Esophagus (tissue), 2 donors: ENCODE measurements around the gene DSCAM. TPM values are rescaled to one million over a fixed set of nuclear protein-coding genes. Genes with fewer than 3 reads are reported as not detected.
"Not testable (repeated sequence)": the region's sequence is repeated elsewhere in the genome, so short reads cannot be mapped to it uniquely, and the experiment has no call there.

Source experiments
- H3K27ac ChIP-seq, 2 donors: one replicate each; pipeline ENCODE4 v1.5.1; 2013; ENCODE audit warnings: low read depth in 2 of 2, mild to moderate bottlenecking in 2 of 2, inconsistent platforms in 1 of 2, low read length in 1 of 2, moderate library complexity in 1 of 2
- H3K27me3 ChIP-seq, 2 donors: one replicate each; pipeline ENCODE4 v1.6.1; 2013; ENCODE audit warnings: low read length in 2 of 2, control low read depth in 1 of 2, mild to moderate bottlenecking in 1 of 2; ENCODE audit not compliant: insufficient read depth in 2 of 2, control insufficient read depth in 1 of 2
- H3K36me3 ChIP-seq, 2 donors: one replicate each; pipeline ENCODE4 v1.6.1; 2013; ENCODE audit warnings: low read length in 1 of 2; ENCODE audit not compliant: control insufficient read depth in 2 of 2, insufficient read depth in 2 of 2
- H3K4me1 ChIP-seq, 2 donors: one replicate each; pipeline ENCODE4 v1.6.1; 2013; ENCODE audit warnings: low read length in 1 of 2; ENCODE audit not compliant: control insufficient read depth in 2 of 2, insufficient read depth in 2 of 2
- H3K4me3 ChIP-seq, 2 donors: one replicate each; pipeline ENCODE4 v1.5.1; 2013; ENCODE audit warnings: low read length in 2 of 2, mild to moderate bottlenecking in 2 of 2, low read depth in 1 of 2, moderate library complexity in 1 of 2
- H3K9me3 ChIP-seq, 2 donors: one replicate each; pipeline ENCODE4 v1.6.1; 2013; ENCODE audit warnings: mild to moderate bottlenecking in 2 of 2, low read depth in 1 of 2, low read length in 1 of 2, moderate library complexity in 1 of 2; ENCODE audit not compliant: control insufficient read depth in 2 of 2, insufficient read depth in 1 of 2
- WGBS, 2 donors: extraction: QIAGEN DNeasy Blood & Tissue Kit; methylation state at CpG; one replicate each; pipeline ENCODE4 v1.1.7; 2013; 5-methylcytosine and 5-hydroxymethylcytosine counted together
- polyA plus RNA-seq, 2 donors: library from polyadenylated mRNA; stranded (reverse); fragments of 200-250 nt; gene quantifications; one replicate each; pipeline ENCODE4 v1.2.3, GENCODE V29; 2013
- donor health status: healthy with polysubstance abuse.
- donor health status: Bipolar disorder and iron deficiency.

DSCAM gene
- polyA plus RNA-seq, 2 donors = under 0.01 TPM; not detected in 1

GRCh38 chr21:40029888-40030287, 817.1 kb downstream of the DSCAM start:
- Histone ChIP-seq H3K4me1 (no peaks in the 10 kb centered on the region), H3K9me3 (peaks cover 2% of the 10 kb centered on the region in 2 donors), H3K27me3 (no peaks in the 10 kb centered on the region), H3K27ac (no peak overlapping the region), H3K36me3 (no peaks in the 10 kb centered on the region), H3K4me3 (no peak overlapping the region)
- 90 to 94% methylated on average over 6 of the region's 6 CpGs for WGBS, 2 donors

DNA sequence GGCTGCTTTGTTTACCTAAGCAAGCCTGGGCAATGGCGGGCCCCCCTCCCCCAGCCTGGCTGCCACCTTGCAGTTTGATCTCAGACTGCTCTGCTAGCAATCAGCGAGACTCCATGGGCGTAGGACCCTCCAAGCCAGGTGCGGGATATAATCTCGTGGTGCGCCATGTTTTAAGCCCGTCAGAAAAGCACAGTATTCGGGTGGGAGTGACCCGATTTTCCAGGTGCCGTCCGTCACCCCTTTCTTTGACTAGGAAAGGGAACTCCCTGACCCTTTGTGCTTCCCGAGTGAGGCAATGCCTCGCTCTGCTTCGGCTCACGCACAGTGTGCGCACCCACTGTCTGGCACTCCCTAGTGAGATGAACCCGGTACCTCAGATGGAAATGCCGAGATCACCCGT, 818.6 kb downstream of the DSCAM start:
- not testable (repeated sequence) for H3K27ac ChIP-seq, H3K27me3 ChIP-seq, H3K4me3 ChIP-seq, H3K36me3 ChIP-seq, H3K4me1 ChIP-seq, H3K9me3 ChIP-seq
- 73 to 78% methylated on average over 19 of the region's 19 CpGs for WGBS, 2 donors

- Histone ChIP-seq H3K4me1 (no peaks in the 10 kb centered on the region), H3K36me3 (no peaks in the 10 kb centered on the region), H3K9me3 (no peaks in the 10 kb centered on the region), H3K27me3 (no peaks in the 10 kb centered on the region), H3K27ac (no peak overlapping the region), H3K4me3 (no peak overlapping the region)
- 74 to 76% methylated on average over 5 of the region's 5 CpGs for WGBS, 2 donors
Measured at GRCh38 chr21:40021558-40022351, 825.2 kb downstream of the DSCAM start.

DNA sequence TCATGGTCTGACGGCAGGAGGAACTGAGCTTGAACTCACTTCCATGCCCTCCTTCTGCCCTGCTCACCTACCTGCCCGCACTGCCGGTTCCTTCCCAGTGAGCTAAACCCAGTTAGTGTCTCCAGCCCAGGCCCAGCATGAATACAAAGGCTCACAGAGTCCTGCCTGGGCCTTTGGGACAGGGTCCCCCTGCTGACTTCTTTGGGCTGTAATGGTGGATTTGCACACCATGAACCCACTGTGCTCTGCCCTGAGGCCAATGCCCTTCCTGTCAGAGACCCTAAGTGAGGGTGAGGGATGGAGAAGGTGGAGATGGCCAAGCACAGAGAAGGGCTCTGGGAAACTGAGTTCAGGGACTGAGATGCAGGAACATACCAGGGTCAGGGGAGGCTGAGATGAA, 826.3 kb downstream of the DSCAM start:
- Histone ChIP-seq H3K27ac (no peak overlapping the region), H3K9me3 (no peaks in the 10 kb centered on the region), H3K36me3 (no peaks in the 10 kb centered on the region), H3K27me3 (no peaks in the 10 kb centered on the region), H3K4me1 (no peaks in the 10 kb centered on the region), H3K4me3 (no peak overlapping the region)
- WGBS, 2 donors = 90 to 92% methylated on average over 3 of the region's 3 CpGs

- Histone ChIP-seq H3K27ac (no peak overlapping the region), H3K27me3 (no peaks in the 10 kb centered on the region), H3K9me3 (peaks cover 0 to 3% of the 10 kb centered on the region in 2 donors), H3K4me1 (no peaks in the 10 kb centered on the region), H3K36me3 (no peaks in the 10 kb centered on the region), H3K4me3 (no peak overlapping the region)
- WGBS, 2 donors = 86 to 92% methylated on average over 3 of the region's 3 CpGs
Measured at GRCh38 chr21:40018871-40019475, 828.0 kb downstream of the DSCAM start.

- H3K4me3 ChIP-seq = no peak overlapping the region
- no peaks in the 10 kb centered on the region for H3K4me1 ChIP-seq
- peaks cover 0 to 6% of the 10 kb centered on the region in 2 donors for H3K9me3 ChIP-seq
- 78 to 88% methylated on average over 8 of the region's 8 CpGs for WGBS, 2 donors
- H3K27me3 ChIP-seq = no peaks in the 10 kb centered on the region
- H3K36me3 ChIP-seq = no peaks in the 10 kb centered on the region
- H3K27ac ChIP-seq = no peak overlapping the region
Measured at GRCh38 chr21:40016667-40017066, 830.3 kb downstream of the DSCAM start.

DNA sequence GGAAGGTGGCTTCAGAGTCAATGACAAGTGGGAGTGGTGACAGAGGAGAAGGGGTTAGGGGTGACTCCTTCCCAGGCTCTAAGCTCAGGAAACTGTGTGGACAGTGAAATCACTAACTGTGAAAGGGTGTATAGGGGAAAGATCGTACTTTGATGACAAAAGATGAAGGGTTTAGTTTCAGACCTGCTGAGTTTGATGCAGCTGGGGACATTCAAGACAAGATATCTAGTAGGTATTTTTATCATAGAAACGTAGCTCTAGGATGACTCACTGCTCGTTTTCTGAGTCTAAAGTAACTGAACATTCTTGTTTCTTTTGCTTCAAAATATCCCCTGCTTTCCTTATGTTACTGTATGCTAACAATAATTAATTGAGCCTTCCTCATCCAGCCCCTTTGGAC, 830.7 kb downstream of the DSCAM start:
- WGBS, 2 donors = 48 to 57% methylated on average over 3 of the region's 3 CpGs
- no peaks in the 10 kb centered on the region for H3K27me3 ChIP-seq
- no peaks in the 10 kb centered on the region for H3K4me1 ChIP-seq
- H3K9me3 ChIP-seq = peaks cover 0 to 6% of the 10 kb centered on the region in 2 donors
- H3K4me3 ChIP-seq = no peak overlapping the region
- H3K27ac ChIP-seq = no peak overlapping the region
- H3K36me3 ChIP-seq = no peaks in the 10 kb centered on the region

DNA sequence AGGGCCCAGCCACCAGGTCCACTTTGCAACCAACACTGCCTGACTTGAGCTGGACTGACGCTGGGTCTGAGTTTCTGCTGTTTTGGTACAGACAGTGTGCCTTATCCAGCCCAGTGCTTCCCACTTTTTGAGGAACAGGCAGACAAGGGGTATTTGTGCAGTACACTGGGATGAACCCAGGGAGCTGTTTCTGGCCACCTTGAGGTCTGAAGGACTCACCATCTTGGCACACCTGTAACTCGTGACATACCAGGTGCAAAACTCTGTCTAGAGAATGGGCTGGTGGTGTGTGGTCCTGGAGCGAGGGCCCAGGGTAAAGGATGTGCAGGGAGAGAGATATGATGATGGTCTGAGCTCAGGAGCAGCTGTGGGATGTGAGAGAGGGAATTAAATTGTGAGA, 831.1 kb downstream of the DSCAM start:
- Histone ChIP-seq H3K4me1 (no peaks in the 10 kb centered on the region), H3K9me3 (peaks cover 0 to 6% of the 10 kb centered on the region in 2 donors), H3K4me3 (no peak overlapping the region), H3K27me3 (no peaks in the 10 kb centered on the region), H3K36me3 (no peaks in the 10 kb centered on the region), H3K27ac (no peak overlapping the region)
- WGBS, 2 donors = 67 to 74% methylated on average over 3 of the region's 3 CpGs

GRCh38 chr21:40014394-40014793, 832.6 kb downstream of the DSCAM start:
- Histone ChIP-seq H3K36me3 (no peaks in the 10 kb centered on the region), H3K27ac (no peak overlapping the region), H3K27me3 (no peaks in the 10 kb centered on the region), H3K4me1 (no peaks in the 10 kb centered on the region), H3K4me3 (no peak overlapping the region), H3K9me3 (peaks cover 0 to 6% of the 10 kb centered on the region in 2 donors)
- 84 to 88% methylated on average over 9 of the region's 9 CpGs for WGBS, 2 donors
